Activated naive CD4-positive, alpha-beta T cell treated with anti-CD3 and anti-CD28 coated beads, Interleukin-2, amount 10 ng/mL, durations not matched to agents 7 days and 5 days (primary cell): Measurements from ENCODE around the gene HTRA3.

Experiments
- CTCF ChIA-PET: fragments of 350-600 bp; sonication (Branson Sonifier 250); formaldehyde crosslinking; loops from one replicate; lab custom pipeline; 2021; ENCODE audit warnings: antibody characterized with exemption; lab: Charles Lee
- DNase-seq: peaks from one replicate; pipeline ENCODE4 v3.0.0-alpha.2; 2020
- H3K27ac Mint-ChIP-seq: one replicate; pipeline ENCODE4 v1.8.0; 2021; ENCODE audit warnings: mild to moderate bottlenecking, moderate library complexity, mixed read lengths
- H3K27me3 Mint-ChIP-seq: one replicate; pipeline ENCODE4 v1.8.0; 2021; ENCODE audit warnings: mild to moderate bottlenecking, mixed read lengths
- H3K36me3 Mint-ChIP-seq: one replicate; pipeline ENCODE4 v1.8.0; 2021; ENCODE audit warnings: mixed read lengths
- H3K4me1 Mint-ChIP-seq: one replicate; pipeline ENCODE4 v1.8.0; 2021; ENCODE audit warnings: mixed read lengths
- H3K4me3 Mint-ChIP-seq: one replicate; pipeline ENCODE4 v1.8.0; 2021; ENCODE audit warnings: mild to moderate bottlenecking, moderate library complexity, mixed read lengths
- H3K9me3 Mint-ChIP-seq: one replicate; pipeline ENCODE4 v1.8.0; 2021; ENCODE audit warnings: mixed read lengths

HTRA3 gene

DNA sequence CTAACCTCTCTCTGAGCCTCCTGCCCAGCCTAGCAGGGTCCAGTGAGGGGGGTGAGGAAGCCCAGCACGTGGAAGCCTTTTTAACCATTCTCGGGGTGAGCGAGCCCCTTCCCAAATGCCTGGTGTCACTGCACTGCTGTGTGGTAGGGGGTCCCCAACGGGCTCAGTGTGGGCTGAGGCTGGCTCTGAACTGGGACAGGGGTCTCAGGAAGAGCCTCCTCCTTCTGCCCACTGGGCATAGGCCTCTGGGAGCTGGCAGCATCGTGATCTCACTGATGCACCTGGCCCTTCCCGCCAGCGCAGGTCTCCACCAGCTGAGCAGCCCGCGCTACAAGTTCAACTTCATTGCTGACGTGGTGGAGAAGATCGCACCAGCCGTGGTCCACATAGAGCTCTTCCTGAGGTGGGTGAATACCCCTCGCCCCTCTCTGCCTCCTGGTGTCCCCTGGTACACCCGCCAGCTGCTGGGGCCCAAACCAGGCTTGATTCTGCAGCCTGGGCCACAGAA, 12.6 kb downstream of the HTRA3 start:
- CTCF ChIA-PET: no interaction called here
- DNase-seq: no peak
- Mint-ChIP-seq H3K27me3 (peaks cover 4% of the 10 kb centered on the region), H3K27ac (no peak overlapping the region), H3K9me3 (no peaks in the 10 kb centered on the region), H3K36me3 (no peaks in the 10 kb centered on the region), H3K4me3 (no peak overlapping the region), H3K4me1 (no peaks in the 10 kb centered on the region)

GRCh38 chr4:8282742-8283141, 13.2 kb downstream of the HTRA3 start:
- Mint-ChIP-seq H3K36me3 (no peaks in the 10 kb centered on the region), H3K4me3 (no peak overlapping the region), H3K27me3 (peaks cover 4% of the 10 kb centered on the region), H3K4me1 (no peaks in the 10 kb centered on the region), H3K27ac (no peak overlapping the region), H3K9me3 (no peaks in the 10 kb centered on the region)
- no peak for DNase-seq
- CTCF ChIA-PET: no interaction called here

GRCh38 chr4:8283161-8283560, 13.6 kb downstream of the HTRA3 start:
- no peak overlapping the region for H3K4me3 Mint-ChIP-seq
- DNase-seq: no peak
- H3K27ac Mint-ChIP-seq: no peak overlapping the region
- H3K36me3 Mint-ChIP-seq: no peaks in the 10 kb centered on the region
- no peaks in the 10 kb centered on the region for H3K4me1 Mint-ChIP-seq
- no peaks in the 10 kb centered on the region for H3K9me3 Mint-ChIP-seq
- H3K27me3 Mint-ChIP-seq: no peaks in the 10 kb centered on the region
- CTCF ChIA-PET: no interaction called here

GRCh38 chr4:8283631-8284121, 14.1 kb downstream of the HTRA3 start:
- no peaks in the 10 kb centered on the region for H3K36me3 Mint-ChIP-seq
- H3K27me3 Mint-ChIP-seq: no peaks in the 10 kb centered on the region
- no peaks in the 10 kb centered on the region for H3K4me1 Mint-ChIP-seq
- DNase-seq: no peak
- no peaks in the 10 kb centered on the region for H3K9me3 Mint-ChIP-seq
- H3K4me3 Mint-ChIP-seq: no peak overlapping the region
- H3K27ac Mint-ChIP-seq: no peak overlapping the region
- CTCF ChIA-PET: no interaction called here

DNA sequence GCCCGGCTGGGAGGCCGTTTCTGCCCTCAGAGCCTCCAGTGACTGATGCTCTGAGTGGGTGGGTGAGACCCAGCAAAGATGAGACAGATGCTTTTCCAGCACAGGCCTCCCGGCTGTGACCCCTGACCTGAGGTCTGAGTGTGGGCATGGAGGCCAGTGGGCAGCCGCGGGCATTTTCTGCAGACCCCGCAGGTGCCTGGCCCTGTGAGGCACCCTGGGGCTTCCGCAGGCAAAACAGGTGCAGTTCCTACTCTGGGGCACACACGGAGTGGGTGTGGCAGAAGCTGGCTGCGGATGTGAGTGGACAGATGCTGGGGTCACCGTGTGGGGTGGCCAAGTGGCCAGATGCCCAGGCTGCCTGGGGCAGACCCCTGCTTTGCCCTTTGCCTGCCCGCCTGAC, 14.8 kb downstream of the HTRA3 start:
- H3K27me3 Mint-ChIP-seq: no peaks in the 10 kb centered on the region
- no peak overlapping the region for H3K4me3 Mint-ChIP-seq

GRCh38 chr4:8285143-8285975, 15.8 kb downstream of the HTRA3 start:
- no peak overlapping the region for H3K27ac Mint-ChIP-seq

More for the DNA sequence above, 14.8 kb downstream of the HTRA3 start:
- H3K36me3 Mint-ChIP-seq: no peaks in the 10 kb centered on the region
- H3K4me1 Mint-ChIP-seq: no peaks in the 10 kb centered on the region
- no peak overlapping the region for H3K27ac Mint-ChIP-seq
- DNase-seq: no peak
- H3K9me3 Mint-ChIP-seq: no peaks in the 10 kb centered on the region
- CTCF ChIA-PET: no interaction called here

DNA sequence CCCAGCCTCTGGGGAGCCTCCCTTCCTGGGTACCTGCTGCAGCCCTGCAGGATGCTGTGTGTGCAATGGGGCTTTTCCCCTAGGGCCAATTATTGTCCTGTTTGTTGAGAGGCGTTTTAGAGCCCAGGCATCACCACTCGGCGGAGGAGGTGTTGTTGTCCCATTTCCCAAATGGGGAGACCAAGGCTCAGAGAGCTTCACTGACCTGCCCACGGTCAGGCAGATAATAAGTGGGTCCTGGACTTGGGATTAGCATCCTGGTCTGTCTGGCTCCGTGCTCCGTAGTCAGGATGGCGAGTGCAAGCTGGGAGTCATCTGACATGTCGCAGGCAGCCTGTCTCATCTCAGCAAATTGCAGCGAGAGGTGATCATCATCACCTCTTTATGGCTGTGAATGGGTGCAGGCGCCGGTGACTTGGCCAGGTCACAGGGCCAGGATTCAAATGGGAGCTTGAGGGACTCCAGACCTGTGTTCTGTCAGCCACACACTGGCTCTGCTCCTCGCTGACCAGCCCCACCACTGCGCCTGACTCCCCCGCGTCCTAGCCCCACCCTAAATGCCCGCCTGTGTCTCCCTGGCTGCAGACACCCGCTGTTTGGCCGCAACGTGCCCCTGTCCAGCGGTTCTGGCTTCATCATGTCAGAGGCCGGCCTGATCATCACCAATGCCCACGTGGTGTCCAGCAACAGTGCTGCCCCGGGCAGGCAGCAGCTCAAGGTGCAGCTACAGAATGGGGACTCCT, 16.6 kb downstream of the HTRA3 start:
- H3K27ac Mint-ChIP-seq: no peak overlapping the region
- H3K27me3 Mint-ChIP-seq: no peaks in the 10 kb centered on the region
- DNase-seq: no peak
- CTCF ChIA-PET: no interaction called here
- H3K9me3 Mint-ChIP-seq: no peaks in the 10 kb centered on the region
- no peak overlapping the region for H3K4me3 Mint-ChIP-seq
- no peaks in the 10 kb centered on the region for H3K36me3 Mint-ChIP-seq
- no peaks in the 10 kb centered on the region for H3K4me1 Mint-ChIP-seq

More at GRCh38 chr4:8285143-8285975, 15.8 kb downstream of the HTRA3 start:
- Mint-ChIP-seq H3K27me3 (no peaks in the 10 kb centered on the region), H3K9me3 (no peaks in the 10 kb centered on the region), H3K36me3 (no peaks in the 10 kb centered on the region), H3K4me3 (no peak overlapping the region), H3K4me1 (no peaks in the 10 kb centered on the region)
- DNase-seq: no peak
- CTCF ChIA-PET: no interaction called here

DNA sequence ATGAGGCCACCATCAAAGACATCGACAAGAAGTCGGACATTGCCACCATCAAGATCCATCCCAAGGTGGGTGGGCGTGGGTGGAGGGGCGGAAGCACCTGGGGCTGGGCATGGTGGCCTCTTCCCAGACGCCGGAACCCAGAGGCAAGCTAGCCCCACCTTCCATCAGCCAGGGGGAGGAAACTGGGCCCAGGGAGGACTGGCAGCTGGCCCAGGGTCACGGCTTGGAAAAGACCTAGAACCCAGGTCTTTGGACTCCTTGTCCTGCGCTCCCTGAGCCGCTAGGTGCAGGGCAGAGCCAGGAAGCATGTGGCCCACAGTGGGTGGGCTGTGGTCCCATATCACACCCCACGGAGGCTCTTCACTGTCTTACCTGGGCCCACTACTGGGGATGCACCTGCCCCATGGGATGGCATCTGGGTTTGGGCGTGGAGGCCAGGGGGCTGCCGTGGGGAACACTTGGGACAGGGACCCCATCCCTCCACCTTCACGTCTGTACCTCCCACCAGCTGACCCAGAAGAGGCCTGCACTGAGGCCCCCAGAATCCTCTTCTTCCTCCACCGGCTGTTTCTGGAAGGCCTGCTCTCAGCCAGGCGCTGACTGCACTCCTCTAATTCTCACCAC, 17.3 kb downstream of the HTRA3 start:
- Mint-ChIP-seq H3K27me3 (no peaks in the 10 kb centered on the region), H3K36me3 (no peaks in the 10 kb centered on the region), H3K27ac (no peak overlapping the region), H3K4me3 (no peak overlapping the region), H3K4me1 (no peaks in the 10 kb centered on the region), H3K9me3 (no peaks in the 10 kb centered on the region)
- CTCF ChIA-PET: no interaction called here
- no peak for DNase-seq

DNA sequence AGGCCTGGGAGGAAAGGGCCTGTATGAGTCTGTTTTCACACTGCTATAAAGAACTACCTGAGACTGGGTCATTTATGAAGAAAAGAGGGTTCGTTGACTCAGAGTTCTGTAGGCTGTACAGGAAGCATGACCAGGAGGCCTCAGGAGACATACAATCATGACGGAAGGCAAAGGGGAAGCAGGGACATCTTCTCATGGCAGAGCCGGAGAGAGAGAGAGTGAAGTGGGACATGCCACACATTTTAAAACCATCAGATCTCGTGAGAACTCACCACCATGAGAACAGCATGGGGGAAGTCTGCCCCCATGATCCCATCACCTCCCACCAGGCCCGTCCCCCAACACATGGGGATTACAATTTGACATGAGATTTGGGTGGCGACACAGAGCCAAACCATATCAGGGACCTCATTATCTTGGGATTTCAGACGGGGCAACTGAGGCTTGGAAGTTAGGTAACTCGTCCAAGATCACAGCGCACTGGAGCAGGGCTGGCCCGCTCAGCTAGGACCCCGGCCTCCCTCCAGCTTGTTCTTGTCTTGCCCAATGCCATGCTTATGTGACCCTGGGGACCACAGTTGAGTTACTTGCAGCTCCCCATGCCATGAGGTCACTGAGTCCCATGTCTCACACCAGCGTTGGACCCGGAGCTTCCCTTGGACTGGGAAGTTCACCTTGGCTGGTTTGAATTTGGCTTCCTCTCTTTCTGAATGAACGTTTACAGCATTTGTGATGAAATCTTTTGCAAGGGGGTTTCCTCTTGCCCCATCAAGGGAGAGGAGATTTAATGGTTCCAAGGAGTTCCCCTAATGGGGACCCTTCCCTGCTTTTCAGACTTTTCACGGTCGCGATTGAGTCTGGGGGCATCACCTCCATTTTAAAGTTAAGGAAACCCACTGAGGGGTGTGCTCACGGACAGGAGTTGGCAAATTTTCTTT, 18.1 kb downstream of the HTRA3 start:
- Mint-ChIP-seq H3K4me1 (no peaks in the 10 kb centered on the region), H3K9me3 (no peaks in the 10 kb centered on the region), H3K4me3 (no peak overlapping the region), H3K36me3 (no peaks in the 10 kb centered on the region), H3K27me3 (no peaks in the 10 kb centered on the region), H3K27ac (no peak overlapping the region)
- no peak for DNase-seq
- CTCF ChIA-PET: no interaction called here

GRCh38 chr4:8289151-8289750, 19.7 kb downstream of the HTRA3 start:
- no peaks in the 10 kb centered on the region for H3K36me3 Mint-ChIP-seq
- H3K4me1 Mint-ChIP-seq: no peaks in the 10 kb centered on the region
- H3K4me3 Mint-ChIP-seq: no peak overlapping the region
- no peak overlapping the region for H3K27ac Mint-ChIP-seq
- H3K9me3 Mint-ChIP-seq: no peaks in the 10 kb centered on the region
- CTCF ChIA-PET: no interaction called here
- DNase-seq: no peak
- no peaks in the 10 kb centered on the region for H3K27me3 Mint-ChIP-seq

DNA sequence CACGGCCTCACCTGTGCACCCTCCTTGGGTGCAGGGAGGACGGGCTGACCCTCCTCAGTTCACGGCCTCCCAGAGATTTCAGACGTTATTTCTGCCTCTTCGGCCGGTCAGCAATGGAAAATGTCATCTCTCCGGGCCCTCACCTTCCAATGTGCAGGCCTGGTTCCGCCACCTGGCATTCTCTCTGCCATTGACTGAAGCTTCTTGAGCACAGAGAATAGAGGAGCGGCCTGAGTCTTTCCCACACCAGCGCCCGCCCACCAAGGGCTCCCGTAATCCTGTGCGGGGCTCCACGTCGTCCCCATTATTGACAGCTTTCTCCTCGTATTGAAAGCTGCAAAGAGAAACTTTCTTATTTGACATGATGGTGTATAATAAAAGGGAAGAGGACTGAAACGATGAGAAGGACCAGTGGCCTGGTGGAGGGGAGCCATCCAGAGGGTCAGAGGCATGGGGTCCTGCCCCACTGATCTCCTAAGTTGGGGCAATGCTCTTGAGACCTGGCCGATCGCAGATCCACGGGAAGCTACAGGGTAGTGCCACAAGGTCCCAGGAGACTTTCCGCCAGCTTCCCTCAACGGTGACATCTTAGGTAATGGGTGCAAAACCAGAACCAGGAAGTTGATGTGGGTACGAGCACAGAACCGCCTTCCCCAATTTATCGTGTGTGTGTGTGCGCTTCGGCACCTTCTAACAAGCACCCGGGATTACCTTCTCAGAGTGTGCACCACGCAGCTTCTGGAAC, 20.6 kb downstream of the HTRA3 start:
- no peak overlapping the region for H3K27ac Mint-ChIP-seq
- H3K36me3 Mint-ChIP-seq: no peaks in the 10 kb centered on the region
- peaks cover 4% of the 10 kb centered on the region for H3K9me3 Mint-ChIP-seq
- CTCF ChIA-PET: no interaction called here
- H3K4me1 Mint-ChIP-seq: no peaks in the 10 kb centered on the region
- H3K4me3 Mint-ChIP-seq: no peak overlapping the region
- no peaks in the 10 kb centered on the region for H3K27me3 Mint-ChIP-seq
- DNase-seq: no peak

GRCh38 chr4:8290701-8290970, 21.1 kb downstream of the HTRA3 start:
- no peak overlapping the region for H3K4me3 Mint-ChIP-seq
- no peak for DNase-seq
- no peak overlapping the region for H3K27ac Mint-ChIP-seq
- H3K9me3 Mint-ChIP-seq: peaks cover 4% of the 10 kb centered on the region
- H3K27me3 Mint-ChIP-seq: no peaks in the 10 kb centered on the region
- no peaks in the 10 kb centered on the region for H3K4me1 Mint-ChIP-seq
- CTCF ChIA-PET: no interaction called here
- no peaks in the 10 kb centered on the region for H3K36me3 Mint-ChIP-seq

GRCh38 chr4:8291036-8291682, 21.6 kb downstream of the HTRA3 start:
- H3K9me3 Mint-ChIP-seq: peaks cover 4% of the 10 kb centered on the region
- no peaks in the 10 kb centered on the region for H3K36me3 Mint-ChIP-seq
- H3K4me3 Mint-ChIP-seq: no peak overlapping the region
- H3K4me1 Mint-ChIP-seq: no peaks in the 10 kb centered on the region
- DNase-seq: no peak
- CTCF ChIA-PET: no interaction called here
- no peaks in the 10 kb centered on the region for H3K27me3 Mint-ChIP-seq
- H3K27ac Mint-ChIP-seq: no peak overlapping the region
